Left ventricle myocardium inferior (tissue), 1 donor: ENCODE results near the gene CRELD2. TPM values are rescaled to one million over a fixed set of nuclear protein-coding genes. Genes with fewer than 3 reads are reported as not detected.

Experiments
- DNase-seq: peaks from one replicate; pipeline ENCODE4 v3.0.0-alpha.2; 2020
- H3K27ac ChIP-seq: fragments of 200-600 bp; replicated peaks from 2 replicates; pipeline ENCODE4 v1.8.0; 2021
- H3K27me3 ChIP-seq: fragments of 200-600 bp; 2 replicates; pipeline ENCODE4 v1.8.0; 2021; ENCODE audit warnings: low read depth
- H3K36me3 ChIP-seq: fragments of 200-600 bp; 2 replicates; pipeline ENCODE4 v1.8.0; 2021
- H3K4me1 ChIP-seq: fragments of 200-600 bp; 2 replicates; pipeline ENCODE4 v1.8.0; 2021
- H3K4me3 ChIP-seq: fragments of 200-600 bp; 2 replicates; pipeline ENCODE4 v1.8.0; 2021; ENCODE audit warnings: mild to moderate bottlenecking, moderate library complexity
- H3K9me3 ChIP-seq: fragments of 200-600 bp; replicated peaks from 2 replicates; pipeline ENCODE4 v1.8.0; 2021
- CTCF ChIP-seq: fragments of 200-600 bp; IDR thresholded peaks from 2 replicates; pipeline ENCODE4 v1.8.0; 2021; ENCODE audit warnings: antibody characterized with exemption, mild to moderate bottlenecking, borderline replicate concordance
- intact Hi-C: fragments of 100-400 bp; cut with micrococcal nuclease; formaldehyde crosslinking; loops from one replicate; pipeline ENCODE4 v1.11.0; 2022
- total RNA-seq: library from RNA; stranded (reverse); fragmentation: NEBNext Ultra II Directional; extraction: Animal tissue kit (Norgen Biotek cat#: 25700); gene quantifications from one replicate; pipeline ENCODE4 v1.2.1, GENCODE V29; 2021
- donor health status: DM: no; HTN: yes; CAD: no; lungs with severe emphysema.

The CRELD2 gene
- total RNA-seq, 1 donor from 2014 or later, result 25.5 TPM

GRCh38 chr22:49966041-49966773, 47.8 kb downstream of the CRELD2 start:
- TF ChIP-seq CTCF, result no peak
- Histone ChIP-seq H3K4me1 (peaks cover 99% of the 10 kb centered on the region), H3K27ac (peak overlapping the region; percentile 99), H3K4me3 (no peak overlapping the region), H3K27me3 (no peaks in the 10 kb centered on the region), H3K9me3 (no peaks in the 10 kb centered on the region), H3K36me3 (peaks cover 30% of the 10 kb centered on the region)
- no peak for DNase-seq
- intact Hi-C loops, result no loop called here

- peak overlapping the region; percentile 48 for H3K4me3 ChIP-seq
- peak; percentile 39 for DNase-seq
- intact Hi-C loops, result no loop called here
- no peak for TF ChIP-seq CTCF
- H3K9me3 ChIP-seq, result no peaks in the 10 kb centered on the region
- H3K4me1 ChIP-seq, result peaks cover 99% of the 10 kb centered on the region
- peaks cover 22% of the 10 kb centered on the region for H3K36me3 ChIP-seq
- peak overlapping the region; percentile 99 for H3K27ac ChIP-seq
- no peaks in the 10 kb centered on the region for H3K27me3 ChIP-seq
Observed at GRCh38 chr22:49966774-49967705, 48.6 kb downstream of the CRELD2 start.

- H3K4me3 ChIP-seq, result peak overlapping the region; percentile 48
- no peak for TF ChIP-seq CTCF
- H3K36me3 ChIP-seq, result peaks cover 18% of the 10 kb centered on the region
- H3K9me3 ChIP-seq, result no peaks in the 10 kb centered on the region
- H3K27me3 ChIP-seq, result no peaks in the 10 kb centered on the region
- peak overlapping the region; percentile 99 for H3K27ac ChIP-seq
- intact Hi-C loops, result no loop called here
- H3K4me1 ChIP-seq, result peaks cover 96% of the 10 kb centered on the region
- DNase-seq, result peak; percentile 49
Observed at GRCh38 chr22:49967706-49968208, 49.3 kb downstream of the CRELD2 start.

- no peaks in the 10 kb centered on the region for H3K9me3 ChIP-seq
- DNase-seq, result peak; percentile 23
- no peak overlapping the region for H3K4me3 ChIP-seq
- no peaks in the 10 kb centered on the region for H3K27me3 ChIP-seq
- H3K36me3 ChIP-seq, result peaks cover 12% of the 10 kb centered on the region
- peak overlapping the region; percentile 99 for H3K27ac ChIP-seq
- intact Hi-C loops, result no loop called here
- peaks cover 90% of the 10 kb centered on the region for H3K4me1 ChIP-seq
- no peak for TF ChIP-seq CTCF
Observed at GRCh38 chr22:49968313-49968830, 49.9 kb downstream of the CRELD2 start.
